Testis (tissue), 2 donors: Measurements from ENCODE around the gene KMT5B.

Experiments used
- CTCF ChIP-seq, 3 experiments: fragments of 450-650 bp in 2 of 3; fragments of 200-600 bp in 1 of 3; sonication (generic) in 1 of 3; IDR thresholded peaks; one replicate each; pipeline ENCODE4 v1.5.1; 2016 to 2019; ENCODE audit warnings: antibody characterized with exemption in 3 of 3, mild to moderate bottlenecking in 2 of 3, moderate library complexity in 1 of 3
- POLR2A ChIP-seq: fragments of 450-650 bp; IDR thresholded peaks from one replicate; pipeline ENCODE4 v1.6.1; 2017; ENCODE audit warnings: antibody characterized with exemption, mild to moderate bottlenecking, moderate library complexity

- TF ChIP-seq POLR2A (no peak), CTCF (IDR thresholded peaks at IDR 0.05) (no peak)
These were observed 70.4 kb downstream of the KMT5B start for GRCh38 chr11:68142441-68143309.
